SK-N-SH (cell line): ENCODE data around the gene SLC30A10. TPM values are rescaled to one million over a fixed set of nuclear protein-coding genes. Genes with fewer than 3 reads are reported as not detected.
"Not testable (repeated sequence)": the region's sequence is repeated elsewhere in the genome, so short reads cannot be mapped to it uniquely, and the experiment has no call there.

Source experiments
- CTCF ChIA-PET: fragments of 300-600, 350-600 bp; formaldehyde crosslinking; extraction: SDS; loops from one replicate; lab custom pipeline; 2021; lab: Yijun Ruan, JAX
- POLR2A ChIA-PET: fragments of 350-600 bp; sonication (Branson Sonifier 250); formaldehyde crosslinking; extraction: SDS; loops from one replicate; lab custom pipeline; 2020; ENCODE audit warnings: antibody characterized with exemption, inconsistent platforms; lab: Yijun Ruan, JAX
- DNase-seq: peaks from one replicate; pipeline ENCODE4 v3.0.0; 2012
- H2AFZ ChIP-seq: fragments of 200-600 bp; sonication (generic); 2 replicates; pipeline ENCODE4 v1.8.1; 2016; ENCODE audit warnings: antibody characterized with exemption, mild to moderate bottlenecking, low read depth
- H3F3A ChIP-seq: fragments of 200-600 bp; sonication (generic); replicated peaks from 2 replicates; pipeline ENCODE3; 2016; ENCODE audit warnings: antibody characterized with exemption, mild to moderate bottlenecking; ENCODE audit not compliant: insufficient read depth
- H3K27ac ChIP-seq, 2 experiments: fragments of 200-500 bp in 1 of 2; fragments of 200-600 bp in 1 of 2; sonication (Bioruptor generic) in 1 of 2; sonication (generic), shearing (Covaris generic) in 1 of 2; 2 replicates each; pipeline versions ENCODE4 v1.5.1 to v1.6.1; 2014 to 2016; ENCODE audit warnings: low read depth in 2 of 2, inconsistent platforms in 1 of 2, low read length in 1 of 2, mild to moderate bottlenecking in 1 of 2, mixed read lengths in 1 of 2
- H3K27me3 ChIP-seq: fragments of 200-600 bp; sonication (generic), shearing (Covaris generic); 2 replicates; pipeline ENCODE4 v1.6.1; 2016; ENCODE audit warnings: mixed run types; ENCODE audit not compliant: insufficient read depth
- H3K36me3 ChIP-seq, 2 experiments: fragments of 200-500 bp in 1 of 2; fragments of 200-600 bp in 1 of 2; sonication (Bioruptor generic) in 1 of 2; sonication (generic) in 1 of 2; replicated peaks in 1 of 2; 2 replicates each; pipeline versions ENCODE3 to v1.5.1; 2014 to 2016; ENCODE audit warnings: low read length in 1 of 2, mild to moderate bottlenecking in 1 of 2; ENCODE audit not compliant: insufficient read depth in 2 of 2, control insufficient read depth in 1 of 2
- H3K4me1 ChIP-seq, 2 experiments: fragments of 200-500 bp in 1 of 2; fragments of 200-600 bp in 1 of 2; sonication (Bioruptor generic) in 1 of 2; sonication (generic), shearing (Covaris generic) in 1 of 2; 2 replicates each; pipeline versions ENCODE4 v1.5.1 to v1.6.1; 2014 to 2016; ENCODE audit warnings: low read depth in 1 of 2, low read length in 1 of 2, mixed run types in 1 of 2; ENCODE audit not compliant: insufficient read depth in 2 of 2, control insufficient read depth in 1 of 2
- H3K4me2 ChIP-seq: fragments of 200-600 bp; sonication (generic), shearing (Covaris generic); 2 replicates; pipeline ENCODE4 v1.6.1; 2017; ENCODE audit warnings: mixed run types
- H3K4me3 ChIP-seq, 2 experiments: fragments of 200-500 bp in 1 of 2; fragments of 200-600 bp in 1 of 2; sonication (Bioruptor generic) in 1 of 2; sonication (generic), shearing (Covaris generic) in 1 of 2; 2 replicates each; pipeline versions ENCODE4 v1.5.1 to v1.8.1; 2014 to 2016; ENCODE audit warnings: low read depth in 2 of 2, inconsistent platforms in 1 of 2, low read length in 1 of 2, mild to moderate bottlenecking in 1 of 2, mixed read lengths in 1 of 2, moderate library complexity in 1 of 2
- H3K79me2 ChIP-seq: fragments of 200-600 bp; sonication (generic); 2 replicates; pipeline ENCODE4 v1.8.1; 2017; ENCODE audit warnings: mild to moderate bottlenecking; ENCODE audit not compliant: insufficient read depth
- H3K9ac ChIP-seq: fragments of 200-600 bp; sonication (generic); 2 replicates; pipeline ENCODE4 v1.6.1; 2017; ENCODE audit warnings: mixed run types
- H3K9me2 ChIP-seq: fragments of 200-600 bp; sonication (generic); 2 replicates; pipeline ENCODE4 v1.6.1; 2017; ENCODE audit warnings: mixed run types
- H3K9me3 ChIP-seq: fragments of 200-600 bp; sonication (generic); 2 replicates; pipeline ENCODE4 v1.6.1; 2017; ENCODE audit warnings: mixed run types, mild to moderate bottlenecking, moderate library complexity
- H4K20me1 ChIP-seq: fragments of 200-600 bp; sonication (generic); 2 replicates; pipeline ENCODE4 v1.6.1; 2017; ENCODE audit warnings: mild to moderate bottlenecking, mixed run types; ENCODE audit not compliant: insufficient read depth
- CTCF ChIP-seq: fragments of 200-600 bp; sonication (generic); IDR thresholded peaks from 2 replicates; pipeline ENCODE4 v1.6.1; 2017; ENCODE audit warnings: antibody characterized with exemption, mild to moderate bottlenecking, moderate library complexity
- FOSL2 ChIP-seq: IDR thresholded peaks from 2 replicates; pipeline ENCODE4 v1.4.0; 2012; ENCODE audit warnings: low read depth, mild to moderate bottlenecking, moderate library complexity, borderline replicate concordance
- GATA2 ChIP-seq: sonication (generic); formaldehyde crosslinking; IDR thresholded peaks from 2 replicates; pipeline ENCODE4 v1.5.0; 2020; ENCODE audit warnings: mild to moderate bottlenecking, missing genetic modification reagents
- MXI1 ChIP-seq: IDR thresholded peaks from 2 replicates; pipeline ENCODE4 v1.6.1; 2012; ENCODE audit warnings: mild to moderate bottlenecking, low read depth, low read length, improper control_type of control experiment
- POLR2AphosphoS5 ChIP-seq: IDR thresholded peaks from 2 replicates; pipeline ENCODE4 v1.6.1; 2012; ENCODE audit warnings: low read depth, low read length
- RFX5 ChIP-seq: IDR thresholded peaks from 2 replicates; pipeline ENCODE4 v1.6.1; 2012; ENCODE audit warnings: mild to moderate bottlenecking, improper control_type of control experiment, low read length
- TAF1 ChIP-seq: IDR thresholded peaks from 2 replicates; pipeline ENCODE4 v1.6.1; 2012; ENCODE audit warnings: low read depth, mild to moderate bottlenecking, low read length, moderate library complexity, borderline replicate concordance
- WGBS: methylation state at CpG from one replicate; pipeline ENCODE4 v1.1.6; 2017; ENCODE audit warnings: low lambda C conversion rate; 5-methylcytosine and 5-hydroxymethylcytosine counted together
- polyA plus RNA-seq, 3 experiments: library from polyadenylated mRNA; depleted of rRNA; stranded (reverse); fragments of >200 nt; gene quantifications; 2 replicates each; pipeline ENCODE4 v1.2.3, GENCODE V29; 2012
- TF ChIP-seq, protein P1 (sequence below): IDR thresholded peaks from 2 replicates; pipeline ENCODE4 v1.4.0; 2012; ENCODE audit warnings: low read depth, borderline replicate concordance

SLC30A10 gene
- polyA plus RNA-seq, 1 of the 3 experiments (the other 2 are of a cell fraction), result 0.02 TPM

DNA sequence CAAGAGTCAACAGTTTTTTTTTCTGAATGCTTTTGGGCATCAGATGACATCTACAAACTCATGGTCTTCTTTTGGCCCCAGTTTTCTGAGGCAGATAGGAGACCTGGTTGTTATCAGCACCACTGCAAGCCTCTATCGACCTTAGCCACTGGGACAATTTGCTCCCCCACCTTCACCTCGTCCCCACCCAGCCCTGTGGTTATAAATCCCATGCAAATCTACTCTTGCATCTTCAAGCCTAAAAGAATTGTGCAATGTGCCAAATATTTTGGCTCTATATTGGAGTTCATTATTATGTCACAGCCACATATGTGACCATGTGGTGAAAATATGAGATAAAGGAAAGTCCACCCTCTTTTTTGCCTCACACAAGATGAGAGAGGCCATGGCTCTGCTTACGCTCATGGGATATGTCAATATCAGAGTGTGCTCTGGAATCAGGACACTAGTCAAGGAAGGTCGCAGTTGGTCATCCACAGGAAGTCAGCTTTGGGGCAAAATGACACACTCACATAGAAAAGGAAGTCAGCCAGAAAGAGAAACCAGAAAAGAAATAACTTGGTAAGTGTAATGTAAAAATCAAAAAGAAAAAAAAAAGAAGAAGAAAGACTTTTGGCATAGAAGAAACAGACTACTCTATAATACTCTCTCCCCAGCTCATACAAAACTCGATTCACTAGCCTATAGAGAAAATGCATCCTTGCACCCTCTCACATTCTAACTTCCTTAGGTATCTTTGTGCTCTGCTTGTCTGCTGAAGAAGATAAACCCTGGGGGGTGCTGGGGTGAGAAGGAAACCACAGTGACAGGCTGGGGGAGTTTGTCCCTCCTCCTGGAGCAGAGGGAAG is 21.2 kb downstream of the SLC30A10 start (continued):
- TF ChIP-seq MXI1 (no peak), POLR2AphosphoS5 (no peak), TAF1 (no peak), GATA2 (CRISPR knock-in tag) (no peak)

DNA sequence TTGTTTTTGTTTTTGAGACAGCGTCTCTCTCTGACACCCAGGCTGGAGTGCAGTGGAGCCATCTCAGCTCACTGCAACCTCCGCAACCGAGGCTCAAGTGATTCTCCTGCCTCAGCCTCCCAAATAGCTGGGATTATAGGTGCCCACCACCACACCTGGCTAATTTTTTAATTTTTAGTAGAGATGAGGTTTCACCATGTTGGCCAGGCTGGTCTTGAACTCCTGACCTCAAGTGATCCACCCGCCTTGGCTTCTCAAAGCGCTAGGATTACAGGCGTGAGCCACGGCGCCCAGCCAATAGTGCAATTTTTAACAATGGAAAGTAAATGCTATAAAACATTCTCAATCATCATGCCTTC is 21.8 kb downstream of the SLC30A10 start:
- H3K9me3 ChIP-seq, H4K20me1 ChIP-seq, H3K27me3 ChIP-seq, POLR2A ChIA-PET, H3F3A ChIP-seq, DNase-seq, H3K27ac ChIP-seq, H3K9ac ChIP-seq, H3K4me3 ChIP-seq, H3K9me2 ChIP-seq, H3K4me2 ChIP-seq, H3K79me2 ChIP-seq, CTCF ChIA-PET, H3K36me3 ChIP-seq, H2AFZ ChIP-seq, H3K4me1 ChIP-seq: not testable (repeated sequence)
- WGBS, result 91% methylated on average over 8 of the region's 8 CpGs

DNA sequence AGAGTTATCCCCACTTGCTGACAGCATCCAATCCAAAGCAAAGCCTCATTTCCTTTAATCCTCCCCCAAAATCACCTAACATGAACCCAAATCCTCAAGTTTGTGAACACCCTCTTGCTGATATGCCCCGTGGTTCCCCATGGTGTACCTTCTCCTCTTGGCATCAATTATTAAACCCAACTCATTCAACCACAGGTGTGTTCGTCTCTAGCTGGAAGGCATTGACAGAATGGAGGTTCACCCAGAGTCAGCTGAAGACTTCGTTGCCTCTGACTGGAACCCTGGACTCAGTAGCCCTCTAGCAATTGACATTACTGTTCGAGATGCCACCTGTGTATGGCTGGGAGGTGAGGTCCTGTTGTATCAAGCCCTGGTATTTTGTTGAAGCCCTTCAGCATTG is 22.8 kb downstream of the SLC30A10 start:
- no peaks in the 10 kb centered on the region for H3K9me2 ChIP-seq
- WGBS, result 24% methylated on average over 4 of the region's 4 CpGs
- H3K9ac ChIP-seq, result no peak overlapping the region
- DNase-seq, result no peak
- no peak overlapping the region for H3K4me2 ChIP-seq
- TF ChIP-seq, protein P1, sequence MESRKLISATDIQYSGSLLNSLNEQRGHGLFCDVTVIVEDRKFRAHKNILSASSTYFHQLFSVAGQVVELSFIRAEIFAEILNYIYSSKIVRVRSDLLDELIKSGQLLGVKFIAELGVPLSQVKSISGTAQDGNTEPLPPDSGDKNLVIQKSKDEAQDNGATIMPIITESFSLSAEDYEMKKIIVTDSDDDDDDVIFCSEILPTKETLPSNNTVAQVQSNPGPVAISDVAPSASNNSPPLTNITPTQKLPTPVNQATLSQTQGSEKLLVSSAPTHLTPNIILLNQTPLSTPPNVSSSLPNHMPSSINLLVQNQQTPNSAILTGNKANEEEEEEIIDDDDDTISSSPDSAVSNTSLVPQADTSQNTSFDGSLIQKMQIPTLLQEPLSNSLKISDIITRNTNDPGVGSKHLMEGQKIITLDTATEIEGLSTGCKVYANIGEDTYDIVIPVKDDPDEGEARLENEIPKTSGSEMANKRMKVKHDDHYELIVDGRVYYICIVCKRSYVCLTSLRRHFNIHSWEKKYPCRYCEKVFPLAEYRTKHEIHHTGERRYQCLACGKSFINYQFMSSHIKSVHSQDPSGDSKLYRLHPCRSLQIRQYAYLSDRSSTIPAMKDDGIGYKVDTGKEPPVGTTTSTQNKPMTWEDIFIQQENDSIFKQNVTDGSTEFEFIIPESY, result no peak
- TF ChIP-seq FOSL2 (no peak), CTCF (no peak), RFX5 (no peak)
- TF ChIP-seq, all 33 proteins: peak for 0
- Histone ChIP-seq H3K4me1 (no peaks in the 10 kb centered on the region), H3F3A (no peaks in the 10 kb centered on the region), H3K4me3 (no peak overlapping the region), H4K20me1 (no peaks in the 10 kb centered on the region), H2AFZ (no peak overlapping the region), H3K27me3 (no peaks in the 10 kb centered on the region; the same call in 1 of the 2 replicates), H3K36me3 (no peaks in the 10 kb centered on the region), H3K9me3 (no peaks in the 10 kb centered on the region), H3K27ac (no peak overlapping the region), H3K79me2 (no peaks in the 10 kb centered on the region)
- POLR2A ChIA-PET, result no interaction called here
- CTCF ChIA-PET, result no interaction called here
